ENCODE data around the gene CRABP2.

GRCh38 chr1:156671804-156672203 lies 33.6 kb downstream of the CRABP2 start:
- TF ChIP-seq POLR2A (IDR thresholded peaks at IDR 0.05) (no peak), CTCF (IDR thresholded peaks at IDR 0.05) (no peak)

Data from adrenal gland (tissue), 5 donors.